Natural killer cell (primary cell): ENCODE results near the gene MCCC2. TPM values are rescaled to one million over a fixed set of nuclear protein-coding genes. Genes with fewer than 3 reads are reported as not detected.
A peak's percentile ranks its signal among the peaks of the same experiment; 100 is the strongest.

ENCODE experiments used
- ATAC-seq, 3 donors: fragments of 150-1000 bp in 2 of 3; fragments of 200-7000 bp in 1 of 3; cut with Tn5 transposase; 1 replicate in 1 of 3; 2 replicates in 2 of 3; pipeline ENCODE4 v1.10.0; 2021; ENCODE audit warnings: mild to moderate bottlenecking in 2 of 3, moderate library complexity in 2 of 3
- DNase-seq, 2 donors: peaks; one replicate each; pipeline versions ENCODE4 v3.0.0 to v3.0.0-alpha.2; 2013 to 2021; ENCODE audit warnings: mixed read lengths in 1 of 2
- H3K27ac ChIP-seq: one replicate; pipeline ENCODE4 v1.5.1; 2013; ENCODE audit warnings: mild to moderate bottlenecking, low read length
- H3K27me3 ChIP-seq: one replicate; pipeline ENCODE4 v1.6.1; 2013; ENCODE audit warnings: low read length; ENCODE audit not compliant: control insufficient read depth, insufficient read depth
- H3K36me3 ChIP-seq: one replicate; pipeline ENCODE4 v1.6.1; 2013; ENCODE audit warnings: low read length; ENCODE audit not compliant: control insufficient read depth, insufficient read depth
- H3K4me1 ChIP-seq: one replicate; pipeline ENCODE4 v1.6.1; 2013; ENCODE audit warnings: low read length; ENCODE audit not compliant: control insufficient read depth, insufficient read depth
- H3K4me3 ChIP-seq: one replicate; pipeline ENCODE4 v1.5.1; 2013; ENCODE audit warnings: low read length
- H3K9me3 ChIP-seq: one replicate; pipeline ENCODE4 v1.6.1; 2013; ENCODE audit warnings: low read length; ENCODE audit not compliant: control insufficient read depth, insufficient read depth
- H3K27ac Mint-ChIP-seq, 2 donors: one replicate each; pipeline ENCODE4 v1.8.0; 2022; ENCODE audit warnings: mild to moderate bottlenecking in 2 of 2, mixed read lengths in 2 of 2, moderate library complexity in 1 of 2
- H3K27me3 Mint-ChIP-seq, 2 donors: one replicate each; pipeline ENCODE4 v1.8.0; 2022; ENCODE audit warnings: low read depth in 2 of 2, mixed read lengths in 2 of 2
- H3K36me3 Mint-ChIP-seq: one replicate; pipeline ENCODE4 v1.8.0; 2022; ENCODE audit warnings: mixed read lengths
- H3K4me1 Mint-ChIP-seq, 2 donors: one replicate each; pipeline ENCODE4 v1.8.0; 2022; ENCODE audit warnings: mixed read lengths in 2 of 2
- H3K4me3 Mint-ChIP-seq: one replicate; pipeline ENCODE4 v1.8.0; 2022; ENCODE audit warnings: mild to moderate bottlenecking, moderate library complexity, mixed read lengths
- H3K9me3 Mint-ChIP-seq, 2 donors: one replicate each; pipeline ENCODE4 v1.8.0; 2022; ENCODE audit warnings: mixed read lengths in 2 of 2
- CTCF ChIP-seq: fragments of 200-600 bp; IDR thresholded peaks from one replicate; pipeline ENCODE4 v1.8.0; 2022; ENCODE audit warnings: antibody characterized with exemption
- WGBS: methylation state at CpG from one replicate; pipeline ENCODE4 v1.1.7; 2013; ENCODE audit warnings: missing lambda C conversion rate; ENCODE audit not compliant: insufficient coverage; 5-methylcytosine and 5-hydroxymethylcytosine counted together
- intact Hi-C: fragments of 100-400 bp; cut with micrococcal nuclease; formaldehyde crosslinking; loops from one replicate; pipeline ENCODE4 v1.14.2; 2022
- total RNA-seq, 4 donors: library from RNA; stranded (reverse); fragments of 120-200 nt in 1 of 4; gene quantifications; one replicate each; pipeline versions ENCODE4 v1.2.3 to v1.2.4, GENCODE V29; 2013 to 2022

The MCCC2 gene
- total RNA-seq, 3 donors from 2014 or later (not counting 1 experiment from before 2014, with no cell fraction given): 23.3 to 35.2 (median 32.5) TPM

DNA sequence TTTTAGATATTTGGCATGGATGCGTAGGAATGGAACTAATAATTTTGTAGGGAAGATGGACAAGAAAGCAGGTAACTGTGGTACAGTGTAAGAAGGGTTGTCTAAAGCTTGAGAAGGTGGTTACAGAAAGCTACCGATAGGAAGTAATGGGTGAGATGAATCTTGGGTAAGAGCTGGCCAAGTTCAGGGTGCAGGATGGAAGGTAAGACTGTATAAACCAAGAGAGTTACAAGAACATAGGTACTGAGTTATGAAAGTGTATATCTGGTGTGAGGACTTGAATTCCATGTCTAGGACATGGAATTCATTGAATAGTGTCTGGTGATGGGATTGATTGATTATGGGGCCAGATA, 1.4 kb downstream of the MCCC2 start:
- no peak for TF ChIP-seq CTCF
- ATAC-seq (no peak), DNase-seq (no peak)
- no peaks in the 10 kb centered on the region for H3K9me3 ChIP-seq
- no peaks in the 10 kb centered on the region for H3K27me3 Mint-ChIP-seq
- H3K27me3 ChIP-seq: no peaks in the 10 kb centered on the region
- intact Hi-C loops: loop anchor here (5.0 kb wide), 1 partner anchor 719 kb away; no protein-coding TSS in a partner anchor
- H3K27ac ChIP-seq: no peak overlapping the region
- H3K4me3 Mint-ChIP-seq: peak overlapping the region; percentile 94
- H3K36me3 ChIP-seq: peaks cover 2% of the 10 kb centered on the region
- peaks cover 17% of the 10 kb centered on the region for H3K4me1 ChIP-seq
- H3K4me1 Mint-ChIP-seq: peaks cover 33 to 46% of the 10 kb centered on the region in 2 donors
- H3K27ac Mint-ChIP-seq: peak overlapping the region; percentile 94 to 97
- H3K36me3 Mint-ChIP-seq: no peaks in the 10 kb centered on the region
- no peaks in the 10 kb centered on the region for H3K9me3 Mint-ChIP-seq
- WGBS: 90% methylated on average over 2 of the region's 2 CpGs
- H3K4me3 ChIP-seq: no peak overlapping the region

GRCh38 chr5:71589903-71590302, 2.8 kb downstream of the MCCC2 start:
- TF ChIP-seq CTCF: no peak
- no peaks in the 10 kb centered on the region for H3K27me3 Mint-ChIP-seq
- peaks cover 33 to 46% of the 10 kb centered on the region in 2 donors for H3K4me1 Mint-ChIP-seq
- peak overlapping the region in 1 of 2 donors; percentile 94 for H3K27ac Mint-ChIP-seq
- Histone ChIP-seq H3K4me1 (peaks cover 17% of the 10 kb centered on the region), H3K27me3 (no peaks in the 10 kb centered on the region), H3K9me3 (no peaks in the 10 kb centered on the region), H3K27ac (no peak overlapping the region), H3K36me3 (peaks cover 7% of the 10 kb centered on the region), H3K4me3 (no peak overlapping the region)
- DNase-seq (no peak), ATAC-seq (no peak)
- intact Hi-C loops: loop anchor here (5.0 kb wide), 1 partner anchor 717 kb away; no protein-coding TSS in a partner anchor
- no CpG with 5 or more reads among the region's 2 CpGs for WGBS
- H3K9me3 Mint-ChIP-seq: no peaks in the 10 kb centered on the region
- no peak overlapping the region for H3K4me3 Mint-ChIP-seq
- H3K36me3 Mint-ChIP-seq: no peaks in the 10 kb centered on the region

DNA sequence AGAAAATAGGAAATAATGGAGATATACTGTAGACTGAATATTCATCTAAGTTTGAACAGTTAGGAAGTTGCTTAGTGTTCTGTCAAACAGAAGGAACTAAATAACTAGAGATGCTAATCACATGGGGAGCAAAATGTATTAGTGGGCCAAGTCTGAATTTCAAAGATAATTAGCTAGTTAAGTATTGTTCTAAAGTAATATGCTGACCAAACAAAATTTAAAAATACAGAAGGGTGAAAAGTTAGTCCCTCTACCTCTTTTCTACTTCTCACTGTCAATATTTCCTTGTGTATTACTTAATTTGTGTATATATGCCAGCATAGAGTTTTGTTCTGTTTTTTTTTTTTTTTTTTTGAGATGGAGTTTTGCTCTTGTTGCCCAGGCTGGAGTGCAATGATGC, 4.0 kb downstream of the MCCC2 start:
- no peak for TF ChIP-seq CTCF
- Mint-ChIP-seq H3K27me3 (no peaks in the 10 kb centered on the region), H3K4me1 (peaks cover 33 to 46% of the 10 kb centered on the region in 2 donors), H3K4me3 (no peak overlapping the region), H3K27ac (peak overlapping the region in 1 of 2 donors; percentile 37), H3K9me3 (no peaks in the 10 kb centered on the region), H3K36me3 (no peaks in the 10 kb centered on the region)
- DNase-seq (no peak), ATAC-seq (no peak)
- Histone ChIP-seq H3K4me1 (peaks cover 17% of the 10 kb centered on the region), H3K4me3 (no peak overlapping the region), H3K36me3 (peaks cover 11% of the 10 kb centered on the region), H3K9me3 (no peaks in the 10 kb centered on the region), H3K27ac (no peak overlapping the region), H3K27me3 (no peaks in the 10 kb centered on the region)
- intact Hi-C loops: no loop called here

DNA sequence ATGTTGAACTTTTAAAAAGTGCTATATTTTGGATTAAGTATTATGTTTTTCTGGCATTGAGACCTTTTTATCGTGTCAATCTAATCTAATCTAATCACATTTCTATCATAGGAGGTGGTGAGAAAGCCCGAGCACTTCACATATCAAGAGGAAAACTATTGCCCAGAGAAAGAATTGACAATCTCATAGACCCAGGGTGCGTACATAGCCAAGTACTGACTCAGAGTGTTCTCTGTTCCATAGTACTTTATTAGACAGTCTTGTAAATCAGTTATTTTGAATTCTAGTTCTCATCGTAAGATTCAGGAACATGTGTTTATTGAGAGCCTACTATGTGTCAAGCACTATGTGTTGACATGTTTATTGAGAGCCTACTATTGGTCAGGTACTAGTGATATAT, 9.0 kb downstream of the MCCC2 start:
- Histone ChIP-seq H3K4me1 (peaks cover 11% of the 10 kb centered on the region), H3K36me3 (peaks cover 34% of the 10 kb centered on the region), H3K27me3 (no peaks in the 10 kb centered on the region), H3K27ac (no peak overlapping the region), H3K4me3 (no peak overlapping the region), H3K9me3 (no peaks in the 10 kb centered on the region)
- intact Hi-C loops: no loop called here
- peaks cover 9% of the 10 kb centered on the region in 2 donors for H3K4me1 Mint-ChIP-seq
- no peak overlapping the region for H3K4me3 Mint-ChIP-seq
- DNase-seq: no peak
- 97% methylated on average over 3 of the region's 4 CpGs for WGBS
- H3K36me3 Mint-ChIP-seq: no peaks in the 10 kb centered on the region
- H3K27ac Mint-ChIP-seq: no peak overlapping the region
- no peaks in the 10 kb centered on the region for H3K27me3 Mint-ChIP-seq
- H3K9me3 Mint-ChIP-seq: no peaks in the 10 kb centered on the region
- no peak for TF ChIP-seq CTCF
- no peak for ATAC-seq
